ENCODE measurements around the gene HSD17B13.

The HSD17B13 gene

DNA sequence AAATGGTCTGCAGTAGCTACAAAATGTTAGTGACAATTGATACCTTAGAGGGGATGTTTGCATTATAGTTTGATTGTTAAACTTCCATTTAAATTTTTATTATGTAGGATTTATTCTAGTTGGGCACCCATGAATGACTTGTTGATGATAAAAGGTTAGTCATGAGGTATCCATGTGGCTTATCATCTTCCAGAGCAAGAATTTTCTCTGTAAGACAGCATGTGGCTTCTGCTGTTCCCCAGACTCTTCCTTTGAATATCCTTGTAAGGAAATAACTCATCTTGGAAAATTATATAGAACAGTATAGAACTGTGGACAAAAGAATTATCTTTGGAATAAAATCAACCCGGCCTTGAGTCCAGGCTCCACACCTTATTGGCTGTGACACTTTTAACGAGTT lies 62.2 kb downstream of the HSD17B13 start:
- DNase-seq, result no peak

DNA sequence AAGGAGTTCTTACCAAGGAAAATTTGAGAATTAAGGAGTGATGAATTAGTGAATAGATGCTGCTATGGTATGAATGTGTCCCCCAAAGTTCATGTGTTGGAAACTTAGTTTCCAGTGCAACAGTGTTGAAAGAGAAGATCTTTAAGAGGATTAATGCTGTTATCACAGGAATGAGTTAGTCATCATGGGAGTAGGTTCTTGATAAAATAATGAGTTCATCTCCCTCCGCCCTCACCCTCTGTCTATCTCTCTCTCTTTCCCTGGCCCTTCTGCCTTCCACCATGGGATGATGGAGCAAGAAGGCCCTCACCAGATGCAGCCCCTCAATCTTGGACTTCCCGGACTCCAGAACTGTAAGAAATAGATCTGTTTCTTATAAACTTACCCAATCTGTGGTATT lies 64.0 kb downstream of the HSD17B13 start:
- DNase-seq, result no peak

DNA sequence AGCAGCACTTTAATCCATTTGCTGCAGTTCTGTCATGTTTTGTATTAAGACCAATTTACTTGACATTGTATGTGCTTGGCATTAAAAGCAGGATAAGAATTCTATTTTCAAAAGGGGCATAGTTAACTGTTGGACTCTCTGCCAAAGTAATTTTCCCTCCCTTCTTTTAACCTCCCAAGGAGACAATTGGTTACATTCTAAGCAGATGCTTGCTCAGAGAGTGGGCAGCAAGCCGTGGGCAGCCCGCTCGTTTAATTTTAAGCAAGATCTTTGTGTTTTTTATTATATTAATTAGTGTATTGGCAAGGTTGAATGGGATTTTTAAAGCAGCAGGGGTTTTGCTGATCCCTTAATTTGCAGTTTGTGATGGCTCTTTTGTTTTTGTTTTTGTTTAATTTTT lies 65.2 kb downstream of the HSD17B13 start:
- DNase-seq, result no peak

GRCh38 chr4:87255755-87256154 lies 66.9 kb downstream of the HSD17B13 start:
- peak in 1 of 3 donors; percentile 12 for DNase-seq

All from suppressor macrophage treated with lipopolysaccharide for 1 hour (primary cell).